GM18508 (cell line): Measurements from ENCODE around the gene ROMO1.
A peak's percentile ranks its signal among the peaks of the same experiment; 100 is the strongest.

Experiments
- ATAC-seq: cut with Tn5 transposase; IDR thresholded peaks from one replicate; pipeline ENCODE4 v1.9.1; 2021; ENCODE audit warnings: moderate number of reproducible peaks; ENCODE audit not compliant: insufficient read depth, unreplicated experiment

Gene ROMO1

GRCh38 chr20:35729283-35729807 lies 30.1 kb downstream of the ROMO1 start:
- no peak for ATAC-seq

GRCh38 chr20:35729836-35730582 lies 30.8 kb downstream of the ROMO1 start:
- no peak for ATAC-seq

GRCh38 chr20:35730583-35731468 lies 31.6 kb downstream of the ROMO1 start:
- no peak for ATAC-seq

DNA sequence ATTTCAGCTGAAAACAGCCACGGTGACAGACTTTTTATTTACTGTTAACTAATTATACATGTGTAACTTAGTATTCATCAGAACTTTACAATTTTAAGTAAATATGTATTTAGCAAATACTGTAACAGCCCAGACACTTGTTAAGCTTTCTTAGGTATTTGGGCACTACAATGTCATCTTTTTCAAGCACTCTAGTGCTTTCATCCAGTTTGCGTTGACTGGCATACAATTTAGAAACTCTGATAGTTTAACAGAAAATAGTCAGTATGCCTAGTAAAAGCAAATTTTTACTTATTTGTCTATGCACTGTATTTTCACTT lies 32.2 kb downstream of the ROMO1 start:
- no peak for ATAC-seq

- no peak for ATAC-seq
Measured at GRCh38 chr20:35731862-35732643, 32.8 kb downstream of the ROMO1 start.

- ATAC-seq, result no peak
Measured at GRCh38 chr20:35732644-35732982, 33.4 kb downstream of the ROMO1 start.

GRCh38 chr20:35734374-35734773 lies 35.2 kb downstream of the ROMO1 start:
- ATAC-seq, result no peak

DNA sequence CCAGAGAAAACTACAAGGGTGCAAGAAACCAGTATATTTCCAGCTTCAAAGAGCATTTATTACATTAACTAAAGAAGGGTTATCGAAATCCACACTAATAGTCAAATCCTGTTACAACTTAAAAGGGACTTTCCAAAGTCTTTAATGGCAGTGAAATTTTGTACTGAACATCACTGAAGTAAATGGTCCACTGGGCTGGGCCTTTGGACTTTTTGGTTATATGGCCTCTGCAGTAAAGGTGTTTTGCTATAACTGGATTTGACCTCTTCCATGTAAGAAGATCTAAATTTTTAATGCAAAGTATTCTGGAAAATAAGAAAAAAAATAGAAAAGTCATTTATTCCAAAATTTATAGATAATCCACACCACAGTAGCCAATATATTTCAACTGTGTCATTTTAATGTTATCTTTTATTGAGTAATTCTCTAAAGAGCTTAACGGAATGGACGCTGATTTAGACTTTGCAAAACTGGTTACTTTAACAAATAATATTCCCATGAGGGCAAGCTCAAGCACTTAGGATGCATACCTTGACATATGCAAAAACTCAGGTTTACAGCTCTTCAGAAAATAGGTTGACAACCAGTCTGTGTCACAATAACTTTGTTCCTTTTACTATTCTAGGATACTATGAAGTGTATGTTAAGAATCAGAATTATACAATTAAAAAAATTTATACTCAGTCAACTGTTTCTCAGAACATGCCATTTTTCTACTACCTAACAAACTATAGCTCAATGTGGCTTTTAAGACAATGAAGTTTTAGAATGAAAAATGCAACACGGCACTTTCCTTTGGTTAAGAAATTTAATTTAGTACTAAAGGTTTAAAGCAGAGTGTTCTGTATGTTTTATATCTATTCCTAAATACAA lies 35.8 kb downstream of the ROMO1 start:
- ATAC-seq, result no peak

DNA sequence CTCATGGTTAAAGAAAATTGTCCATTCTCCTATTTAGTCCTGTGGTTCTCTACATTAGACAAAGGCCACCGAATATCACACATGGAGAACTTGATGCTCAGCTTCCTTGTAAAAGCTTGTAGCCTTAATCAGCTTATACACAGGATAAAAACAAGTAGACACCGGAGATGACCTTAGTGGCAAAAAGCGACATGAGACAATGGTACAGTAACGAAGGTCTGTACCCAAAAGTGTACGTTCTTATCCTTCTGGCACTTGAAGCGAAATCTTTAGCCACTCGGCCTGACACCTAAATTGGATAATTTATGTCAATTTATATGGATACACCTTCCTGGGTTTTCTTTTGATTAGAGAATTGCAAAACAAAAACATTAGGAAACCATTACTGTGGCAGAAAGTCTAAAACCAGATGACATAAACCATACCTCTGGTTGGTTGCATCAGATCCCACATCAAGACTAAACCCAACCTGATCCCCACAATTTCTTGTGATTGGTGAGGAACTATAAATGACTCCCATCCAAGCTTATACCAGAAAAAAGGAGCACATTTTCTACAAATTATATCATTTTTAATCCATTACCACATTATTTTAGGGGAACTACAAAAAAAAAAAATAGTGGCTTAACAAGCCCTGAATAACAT lies 36.7 kb downstream of the ROMO1 start:
- no peak for ATAC-seq

- ATAC-seq, result no peak
Measured at GRCh38 chr20:35737865-35738333, 38.7 kb downstream of the ROMO1 start.

DNA sequence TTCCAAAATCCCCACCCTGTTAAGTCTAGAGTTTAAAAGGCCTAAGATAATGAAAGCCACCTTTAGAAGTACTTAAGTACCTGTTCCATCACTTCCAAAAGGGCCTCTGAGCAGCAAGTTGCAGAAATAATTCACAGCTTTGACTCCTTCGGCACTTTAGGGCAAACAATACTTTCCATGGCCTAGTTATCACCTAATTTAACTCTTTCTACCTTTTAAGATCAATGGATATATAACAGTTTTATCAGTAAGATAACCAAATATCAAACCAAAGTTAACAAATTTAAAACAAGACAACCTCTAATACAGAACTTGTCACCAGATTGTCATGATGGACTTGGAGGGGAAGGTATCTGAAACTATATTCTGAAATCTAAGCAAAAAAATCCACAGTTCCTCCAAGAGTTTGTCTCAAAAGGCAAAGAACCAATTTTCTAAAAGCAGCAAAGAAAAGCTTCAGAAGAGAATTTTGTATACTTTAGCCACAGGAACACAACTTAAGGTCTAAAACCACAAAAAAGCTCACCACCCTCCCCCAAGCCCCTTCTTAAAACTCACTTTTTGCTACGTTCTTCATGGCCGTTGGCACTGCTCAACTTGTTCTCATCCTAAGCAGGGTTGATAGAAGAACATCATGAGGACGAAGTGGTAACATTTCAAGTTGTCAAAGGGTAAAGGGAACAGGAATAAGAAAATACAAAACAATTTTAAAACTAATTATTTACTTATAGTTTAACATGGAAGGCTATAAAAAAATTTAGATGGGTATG lies 39.4 kb downstream of the ROMO1 start:
- no peak for ATAC-seq

GRCh38 chr20:35739294-35740163 lies 40.3 kb downstream of the ROMO1 start:
- no peak for ATAC-seq

DNA sequence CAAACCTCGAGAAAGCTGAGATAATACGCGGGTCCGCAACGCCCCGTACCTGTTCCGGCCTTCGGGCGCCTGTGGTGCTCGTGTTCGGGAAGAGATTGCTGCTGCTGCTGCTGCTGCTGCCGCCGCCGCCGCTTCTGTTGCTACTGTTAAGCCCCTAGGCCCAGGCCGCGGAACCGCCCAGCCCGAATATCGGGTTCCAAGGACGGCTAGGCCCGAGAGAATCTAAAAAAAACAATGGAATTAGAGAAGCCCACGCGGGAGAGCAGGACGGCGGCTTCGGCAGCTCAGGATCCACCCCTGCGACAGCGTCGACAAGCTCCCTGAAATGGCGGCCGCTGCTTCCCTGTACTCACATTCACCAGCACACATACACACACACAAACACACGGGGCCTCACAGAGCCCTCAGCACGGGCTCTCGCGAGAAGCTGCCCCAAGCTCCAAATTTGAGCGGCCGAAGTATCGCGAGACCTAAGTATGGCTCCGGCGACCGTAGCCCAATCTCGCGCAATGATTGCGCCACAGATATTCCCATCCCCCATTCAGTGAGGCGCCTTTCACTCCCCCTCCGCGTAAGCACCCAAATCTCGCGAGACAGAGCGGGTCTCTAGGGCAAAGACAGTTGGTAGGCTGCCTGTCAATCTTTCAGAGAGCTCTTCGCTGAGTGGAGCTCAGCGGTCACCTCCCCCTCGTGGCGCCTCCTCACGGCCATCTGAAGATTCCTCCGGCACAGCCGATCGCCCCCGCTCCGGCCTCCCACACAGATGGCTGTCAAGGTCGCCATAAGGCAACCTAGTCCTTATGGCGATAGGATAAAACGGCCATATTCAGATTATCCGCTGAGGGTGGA lies 42.9 kb downstream of the ROMO1 start, which contains the start of gene RBM39:
RBM39 (minus strand) TSS at position 369 of the 849 bp plus-strand sequence. CDS start 1,386 bp downstream, outside the sequence.
- ATAC-seq, result peak; percentile 78

DNA sequence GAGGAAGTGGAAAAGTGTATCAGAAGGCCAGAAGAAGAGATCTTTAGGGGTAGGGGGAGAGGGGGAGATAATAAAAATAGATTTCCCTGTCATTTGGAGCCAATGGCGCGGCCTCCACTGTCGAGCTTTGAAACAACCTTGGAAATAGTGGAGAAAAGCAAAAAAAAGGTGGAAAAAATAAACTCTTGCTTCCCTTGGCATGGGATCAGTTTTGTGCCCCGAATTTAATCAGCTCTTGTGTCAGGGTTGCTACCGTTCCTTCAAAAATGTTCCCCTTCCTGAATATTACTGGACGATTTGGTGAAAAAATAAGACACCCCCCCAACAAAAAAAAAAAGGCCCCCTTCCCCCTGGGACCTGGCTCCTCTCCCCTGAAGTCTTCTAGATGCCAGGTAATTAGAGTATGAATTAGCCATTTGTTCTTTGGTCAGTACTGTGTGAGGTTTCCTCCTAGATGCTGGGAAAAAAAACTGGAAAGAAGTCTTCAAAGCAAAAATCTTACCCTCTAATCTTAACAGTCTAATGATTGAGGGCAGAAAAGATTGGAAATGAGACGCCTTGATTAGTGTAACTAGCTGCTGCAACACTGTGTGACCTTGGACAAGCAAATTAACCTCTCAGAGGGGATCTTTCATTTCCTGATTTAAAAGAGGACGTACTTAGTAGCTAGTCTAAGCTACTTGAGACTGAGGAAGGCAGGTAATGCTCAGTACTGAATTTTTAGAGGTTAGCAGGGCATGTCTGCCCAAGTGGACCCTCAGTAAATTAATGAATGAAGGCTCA lies 43.7 kb downstream of the ROMO1 start:
- no peak for ATAC-seq

DNA sequence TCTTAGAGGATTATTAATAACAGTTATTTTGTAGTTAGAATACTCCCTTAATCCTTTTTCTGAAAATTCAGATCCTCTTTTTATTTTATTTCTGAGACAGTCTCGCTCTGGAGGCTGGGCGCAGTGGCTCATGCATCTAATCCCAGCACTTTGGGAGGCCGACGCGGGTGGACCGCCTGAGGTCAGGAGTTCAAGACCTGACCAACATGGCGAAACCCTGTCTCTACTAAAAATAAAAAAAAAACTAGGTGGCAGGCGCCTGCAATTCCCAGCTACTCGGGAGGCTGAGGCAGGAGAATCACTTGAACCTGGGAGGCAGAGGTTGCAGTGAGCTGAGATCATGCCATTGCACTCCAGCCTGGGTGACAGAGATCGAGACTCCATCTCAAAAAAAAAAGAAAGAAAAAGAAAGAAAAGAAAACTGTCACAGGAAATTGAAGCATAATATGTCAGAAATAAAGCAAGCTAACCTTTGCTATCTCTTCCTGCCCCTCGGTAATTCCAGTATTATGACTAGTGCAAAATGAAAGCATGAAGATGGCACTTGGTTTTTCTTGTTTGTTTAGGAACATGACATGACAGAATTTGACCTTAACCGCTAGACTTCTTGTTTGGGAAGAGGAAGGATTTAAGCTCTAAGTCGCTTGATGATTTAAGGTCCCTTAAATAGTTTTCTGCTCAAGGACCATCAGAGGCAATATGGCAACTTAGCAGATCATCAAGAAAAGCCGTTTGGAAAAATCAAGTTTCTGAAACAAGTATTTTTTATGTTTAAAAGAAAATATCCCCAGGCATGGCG lies 44.7 kb downstream of the ROMO1 start:
- ATAC-seq, result no peak
